Astrocyte (in vitro differentiated cells and primary cell): ENCODE measurements around the gene TDP1.

ENCODE experiments used
- EZH2 ChIP-seq: IDR thresholded peaks from 2 replicates; pipeline ENCODE4 v1.6.1; 2012; ENCODE audit warnings: mild to moderate bottlenecking, low read length, inconsistent platforms; ENCODE audit not compliant: insufficient read depth
- TF ChIP-seq, protein P1 (sequence below): IDR thresholded peaks from 2 replicates; pipeline ENCODE4 v1.5.1; 2011; ENCODE audit warnings: low read depth, mild to moderate bottlenecking, inconsistent platforms, low read length, moderate library complexity; ENCODE audit not compliant: insufficient read depth

DNA sequence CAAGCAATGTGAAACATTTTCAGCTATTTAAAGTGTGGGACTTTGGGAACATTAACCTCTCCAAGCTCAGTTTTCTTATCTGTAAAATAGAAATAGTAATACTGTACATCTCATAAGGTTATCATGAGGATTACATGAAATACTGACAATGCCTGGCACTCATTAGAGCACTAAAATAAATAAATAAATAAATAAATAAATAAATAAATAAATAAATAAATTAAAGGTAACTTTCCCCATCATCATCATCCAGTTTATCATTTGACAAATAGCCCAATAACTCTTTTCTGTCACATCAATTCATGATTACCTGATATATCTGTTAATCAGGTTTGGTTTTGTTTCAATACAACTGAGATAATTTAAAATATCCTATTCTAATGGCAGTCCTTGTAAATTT lies 49.7 kb upstream of the TDP1 start:
- TF ChIP-seq, protein P1, sequence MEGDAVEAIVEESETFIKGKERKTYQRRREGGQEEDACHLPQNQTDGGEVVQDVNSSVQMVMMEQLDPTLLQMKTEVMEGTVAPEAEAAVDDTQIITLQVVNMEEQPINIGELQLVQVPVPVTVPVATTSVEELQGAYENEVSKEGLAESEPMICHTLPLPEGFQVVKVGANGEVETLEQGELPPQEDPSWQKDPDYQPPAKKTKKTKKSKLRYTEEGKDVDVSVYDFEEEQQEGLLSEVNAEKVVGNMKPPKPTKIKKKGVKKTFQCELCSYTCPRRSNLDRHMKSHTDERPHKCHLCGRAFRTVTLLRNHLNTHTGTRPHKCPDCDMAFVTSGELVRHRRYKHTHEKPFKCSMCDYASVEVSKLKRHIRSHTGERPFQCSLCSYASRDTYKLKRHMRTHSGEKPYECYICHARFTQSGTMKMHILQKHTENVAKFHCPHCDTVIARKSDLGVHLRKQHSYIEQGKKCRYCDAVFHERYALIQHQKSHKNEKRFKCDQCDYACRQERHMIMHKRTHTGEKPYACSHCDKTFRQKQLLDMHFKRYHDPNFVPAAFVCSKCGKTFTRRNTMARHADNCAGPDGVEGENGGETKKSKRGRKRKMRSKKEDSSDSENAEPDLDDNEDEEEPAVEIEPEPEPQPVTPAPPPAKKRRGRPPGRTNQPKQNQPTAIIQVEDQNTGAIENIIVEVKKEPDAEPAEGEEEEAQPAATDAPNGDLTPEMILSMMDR, result no peak
- no peak for TF ChIP-seq EZH2
